Upper lobe of left lung (tissue), 6 donors: ENCODE measurements around the gene PVALEF. TPM values are rescaled to one million over a fixed set of nuclear protein-coding genes. Genes with fewer than 3 reads are reported as not detected.

Experiments
- ATAC-seq, 2 donors: fragments of 200-7000 bp; cut with Tn5 transposase; one replicate each; pipeline ENCODE4 v1.9.1; 2022; ENCODE audit warnings: mild to moderate bottlenecking in 2 of 2, moderate library complexity in 2 of 2; ENCODE audit not compliant: low FRiP score in 2 of 2
- DNase-seq, 2 donors: peaks; one replicate each; pipeline ENCODE4 v3.0.0-alpha.2; 2019 to 2020
- H3K27ac ChIP-seq, 4 donors: fragments of 200-600 bp; sonication (generic); one replicate each; pipeline ENCODE4 v1.5.1; 2016 to 2019
- H3K27me3 ChIP-seq, 4 donors: fragments of 200-600 bp; sonication (generic); one replicate each; pipeline ENCODE4 v1.5.1; 2017 to 2019
- H3K36me3 ChIP-seq, 4 donors: fragments of 200-600 bp; sonication (generic); one replicate each; pipeline ENCODE4 v1.5.1; 2016 to 2019
- H3K4me1 ChIP-seq, 4 donors: fragments of 200-600 bp; sonication (generic); one replicate each; pipeline ENCODE4 v1.5.1; 2018 to 2019
- H3K4me3 ChIP-seq, 4 donors: fragments of 200-600 bp; sonication (generic); one replicate each; pipeline ENCODE4 v1.5.1; 2017 to 2019; ENCODE audit warnings: mild to moderate bottlenecking in 2 of 4, moderate library complexity in 1 of 4
- H3K9me3 ChIP-seq, 4 donors: fragments of 200-600 bp; sonication (generic); one replicate each; pipeline ENCODE4 v1.5.1; 2018 to 2019
- CTCF ChIP-seq, 6 experiments: fragments of 450-650 bp in 4 of 6; fragments of 200-600 bp in 2 of 6; sonication (generic) in 2 of 6; IDR thresholded peaks; one replicate each; pipeline ENCODE4 v1.5.1; 2016 to 2019; ENCODE audit warnings: antibody characterized with exemption in 6 of 6
- EP300 ChIP-seq, 4 donors: sonication (generic); formaldehyde crosslinking; IDR thresholded peaks; one replicate each; pipeline ENCODE4 v1.5.1; 2017; ENCODE audit warnings: antibody characterized with exemption in 4 of 4, control low read depth in 2 of 4
- POLR2A ChIP-seq, 4 donors: fragments of 450-650 bp; IDR thresholded peaks; one replicate each; pipeline ENCODE4 v1.5.1; 2016 to 2017; ENCODE audit warnings: antibody characterized with exemption in 4 of 4, mild to moderate bottlenecking in 2 of 4
- POLR2AphosphoS5 ChIP-seq, 2 donors: sonication (generic); formaldehyde crosslinking; IDR thresholded peaks; one replicate each; pipeline ENCODE4 v1.5.1; 2017; ENCODE audit warnings: antibody characterized with exemption in 2 of 2
- WGBS, 2 donors: methylation state at CpG; one replicate each; pipeline ENCODE4 v1.1.5; 2017 to 2018; 5-methylcytosine and 5-hydroxymethylcytosine counted together
- total RNA-seq, 6 donors: library from RNA; depleted of rRNA in 4 of 6; stranded (reverse); fragments of >200 nt in 4 of 6; gene quantifications; one replicate each; pipeline versions ENCODE4 v1.1.0 to v1.2.1, GENCODE V29; 2016 to 2021
- donor health status: DM: no; HTN: no; CAD: no; lungs with moderate emphysema.
- donor health status: DM: no; HTN: yes; CAD: no; lungs with severe emphysema.

The PVALEF gene
- total RNA-seq, 6 donors from 2014 or later: not detected

DNA sequence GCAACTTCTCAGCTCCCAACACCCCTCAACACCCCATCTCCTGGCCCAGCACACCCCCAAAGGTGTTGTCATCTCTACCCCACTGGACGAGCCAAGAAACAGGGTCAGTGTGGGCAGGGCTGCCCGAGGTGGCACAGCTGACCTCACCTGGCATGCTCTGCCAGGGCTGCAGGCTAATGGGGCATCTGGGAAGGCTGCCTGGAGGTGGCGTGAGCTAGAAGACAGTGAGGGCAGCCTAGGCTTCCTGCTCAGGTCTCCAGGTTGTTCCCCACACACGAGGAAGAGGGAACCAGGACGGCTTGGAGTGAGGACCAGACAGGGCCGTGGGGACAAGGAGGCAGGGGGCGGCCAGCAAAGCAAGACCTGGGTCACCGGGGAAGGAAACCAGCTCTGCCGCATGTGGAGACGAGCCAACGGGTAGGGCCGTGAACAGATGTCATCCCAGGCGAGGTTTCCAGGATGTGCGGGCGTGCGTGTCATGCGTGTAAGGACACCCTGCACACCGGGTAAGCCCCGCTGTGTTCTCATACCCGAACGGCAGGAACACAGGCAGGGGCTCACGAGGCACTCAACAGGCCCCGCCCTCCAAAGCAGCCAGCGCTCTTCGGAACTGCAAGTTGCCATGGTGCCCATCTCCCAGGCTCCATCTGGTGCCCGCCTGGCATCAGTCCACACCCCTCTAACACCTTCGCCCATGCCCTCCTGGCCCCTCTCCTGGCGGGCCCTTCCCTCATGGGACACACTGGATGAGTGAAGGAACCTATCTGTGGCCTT, 29.6 kb upstream of the PVALEF start:
- no peak overlapping the region for H3K4me3 ChIP-seq
- H3K4me1 ChIP-seq: peaks cover 0 to 13% (median 5%) of the 10 kb centered on the region in 4 donors
- TF ChIP-seq POLR2A (IDR thresholded peaks at IDR 0.05): no peak
- TF ChIP-seq EP300 (IDR thresholded peaks at IDR 0.05): no peak
- no peak for TF ChIP-seq CTCF (IDR thresholded peaks at IDR 0.05)
- TF ChIP-seq POLR2AphosphoS5 (IDR thresholded peaks at IDR 0.05): no peak
- DNase-seq (peak; percentile 72 to 74), ATAC-seq (no peak)
- H3K27ac ChIP-seq: no peak overlapping the region
- H3K27me3 ChIP-seq: no peaks in the 10 kb centered on the region
- H3K9me3 ChIP-seq: no peaks in the 10 kb centered on the region
- no peaks in the 10 kb centered on the region for H3K36me3 ChIP-seq
- 83 to 85% methylated on average over 24 to 28 of the region's 28 CpGs for WGBS, 2 donors

- Histone ChIP-seq H3K27me3 (no peaks in the 10 kb centered on the region), H3K4me1 (peaks cover 0 to 13% (median 5%) of the 10 kb centered on the region in 4 donors), H3K36me3 (no peaks in the 10 kb centered on the region), H3K27ac (no peak overlapping the region), H3K9me3 (no peaks in the 10 kb centered on the region), H3K4me3 (no peak overlapping the region)
- no peak for ATAC-seq
- no peak for TF ChIP-seq EP300 (IDR thresholded peaks at IDR 0.05)
- TF ChIP-seq POLR2A (IDR thresholded peaks at IDR 0.05): no peak
- TF ChIP-seq POLR2AphosphoS5 (IDR thresholded peaks at IDR 0.05): no peak
- TF ChIP-seq CTCF (IDR thresholded peaks at IDR 0.05): no peak
- DNase-seq: peak in 1 of 2 donors; percentile 55
- WGBS, 2 donors: 84 to 90% methylated on average over 4 to 8 of the region's 8 CpGs
Observed at GRCh38 chr17:81136366-81136765, 28.9 kb upstream of the PVALEF start.

GRCh38 chr17:81137248-81137647, 28.1 kb upstream of the PVALEF start:
- Histone ChIP-seq H3K36me3 (no peaks in the 10 kb centered on the region), H3K4me3 (no peak overlapping the region), H3K27me3 (no peaks in the 10 kb centered on the region), H3K4me1 (peaks cover under 1 to 16% (median 6%) of the 10 kb centered on the region in 4 donors), H3K9me3 (no peaks in the 10 kb centered on the region), H3K27ac (no peak overlapping the region)
- peak in 1 of 2 donors; percentile 51 for DNase-seq
- ATAC-seq: no peak
- no peak for TF ChIP-seq EP300 (IDR thresholded peaks at IDR 0.05)
- no peak for TF ChIP-seq POLR2A (IDR thresholded peaks at IDR 0.05)
- TF ChIP-seq CTCF (IDR thresholded peaks at IDR 0.05): no peak
- no peak for TF ChIP-seq POLR2AphosphoS5 (IDR thresholded peaks at IDR 0.05)
- 78 to 90% methylated on average over 6 to 13 of the region's 13 CpGs for WGBS, 2 donors

DNA sequence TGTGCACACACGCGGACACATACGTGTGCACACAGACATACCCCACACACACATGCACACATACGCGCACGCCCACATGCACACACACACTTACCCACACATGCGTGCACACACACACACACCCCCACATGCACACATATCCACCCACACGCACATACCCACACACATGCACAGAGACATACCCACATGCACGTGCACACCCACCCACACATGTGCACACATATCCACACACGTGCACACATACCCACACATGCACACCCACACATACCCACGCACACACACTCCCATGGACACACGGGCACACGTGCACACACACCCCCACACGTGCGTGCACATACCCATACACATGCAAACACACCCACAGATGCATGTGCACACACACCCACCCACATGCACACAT, 27.2 kb upstream of the PVALEF start:
- WGBS, 2 donors: 90 to 94% methylated on average over 15 of the region's 15 CpGs
- H3K4me1 ChIP-seq: peaks cover 9 to 21% (median 12%) of the 10 kb centered on the region in 4 donors

More for the DNA sequence above, 27.2 kb upstream of the PVALEF start:
- DNase-seq (no peak), ATAC-seq (no peak)
- Histone ChIP-seq H3K9me3 (no peaks in the 10 kb centered on the region), H3K36me3 (no peaks in the 10 kb centered on the region), H3K27ac (no peak overlapping the region), H3K4me3 (no peak overlapping the region), H3K27me3 (no peaks in the 10 kb centered on the region)
- TF ChIP-seq CTCF (IDR thresholded peaks at IDR 0.05) (no peak), EP300 (IDR thresholded peaks at IDR 0.05) (no peak), POLR2AphosphoS5 (IDR thresholded peaks at IDR 0.05) (no peak), POLR2A (IDR thresholded peaks at IDR 0.05) (no peak)
